Liver (tissue), 9 donors: ENCODE measurements around the gene NMNAT2. TPM values are rescaled to one million over a fixed set of nuclear protein-coding genes. Genes with fewer than 3 reads are reported as not detected.

Source experiments
- DNase-seq: peaks from one replicate; pipeline ENCODE4 v3.0.0-alpha.2; 2017; ENCODE audit warnings: low spot score
- H3K27ac ChIP-seq, 2 donors: one replicate each; pipeline ENCODE4 v1.7.0; 2013; ENCODE audit warnings: inconsistent platforms in 2 of 2, low read length in 2 of 2, control low read depth in 1 of 2, low read depth in 1 of 2, mild to moderate bottlenecking in 1 of 2
- H3K27me3 ChIP-seq, 4 donors: one replicate each; pipeline versions ENCODE4 v1.6.1 to v1.7.0; 2013; ENCODE audit warnings: low read length in 3 of 4, inconsistent platforms in 1 of 4, mild to moderate bottlenecking in 1 of 4, moderate library complexity in 1 of 4; ENCODE audit not compliant: control insufficient read depth in 4 of 4, insufficient read depth in 4 of 4
- H3K36me3 ChIP-seq, 4 donors: one replicate each; pipeline versions ENCODE4 v1.6.1 to v1.7.0; 2013; ENCODE audit warnings: low read length in 3 of 4, mild to moderate bottlenecking in 3 of 4, low read depth in 1 of 4, moderate library complexity in 1 of 4; ENCODE audit not compliant: control insufficient read depth in 4 of 4, insufficient read depth in 3 of 4
- H3K4me1 ChIP-seq, 4 donors: one replicate each; pipeline versions ENCODE4 v1.6.1 to v1.7.0; 2013; ENCODE audit warnings: low read length in 3 of 4, mild to moderate bottlenecking in 3 of 4, moderate library complexity in 1 of 4; ENCODE audit not compliant: control insufficient read depth in 4 of 4, insufficient read depth in 4 of 4
- H3K4me3 ChIP-seq, 3 donors: one replicate each; pipeline versions ENCODE4 v1.6.1 to v1.7.0; 2013; ENCODE audit warnings: low read length in 3 of 3, control low read depth in 1 of 3, low read depth in 1 of 3, mild to moderate bottlenecking in 1 of 3
- H3K9ac ChIP-seq, 2 donors: one replicate each; pipeline ENCODE4 v1.7.0; 2013; ENCODE audit warnings: low read length in 2 of 2, mild to moderate bottlenecking in 2 of 2, moderate library complexity in 2 of 2, control low read depth in 1 of 2, low read depth in 1 of 2
- H3K9me3 ChIP-seq, 4 donors: one replicate each; pipeline versions ENCODE4 v1.6.1 to v1.7.0; 2013; ENCODE audit warnings: low read length in 3 of 4; ENCODE audit not compliant: control insufficient read depth in 4 of 4
- EGR1 ChIP-seq, 2 donors: IDR thresholded peaks; 2 replicates each; pipeline ENCODE4 v1.6.1; 2016 to 2018; ENCODE audit warnings: antibody characterized with exemption in 2 of 2, low read depth in 2 of 2
- FOXA1 ChIP-seq: IDR thresholded peaks from 2 replicates; pipeline ENCODE4 v1.6.1; 2016; ENCODE audit warnings: antibody characterized with exemption
- FOXA2 ChIP-seq: IDR thresholded peaks from 2 replicates; pipeline ENCODE4 v1.6.1; 2016; ENCODE audit warnings: antibody characterized with exemption
- GABPA ChIP-seq, 2 donors: IDR thresholded peaks in 1 of 2; conservative IDR thresholded peaks in 1 of 2; 2 replicates each; pipeline ENCODE4 v1.6.1; 2016; ENCODE audit warnings: antibody characterized with exemption in 2 of 2, mild to moderate bottlenecking in 1 of 2, moderate library complexity in 1 of 2
- HNF4A ChIP-seq, 2 donors: conservative IDR thresholded peaks; 2 replicates each; pipeline ENCODE4 v1.6.1; 2016; ENCODE audit warnings: antibody characterized with exemption in 2 of 2, mild to moderate bottlenecking in 2 of 2
- HNF4G ChIP-seq: IDR thresholded peaks from 2 replicates; pipeline ENCODE4 v1.6.1; 2016; ENCODE audit warnings: antibody characterized with exemption
- JUND ChIP-seq, 2 donors: IDR thresholded peaks; 2 replicates each; pipeline ENCODE4 v1.6.1; 2016; ENCODE audit warnings: antibody characterized with exemption in 2 of 2
- NR2F2 ChIP-seq: IDR thresholded peaks from 2 replicates; pipeline ENCODE4 v1.6.1; 2016; ENCODE audit warnings: antibody characterized with exemption
- RAD21 ChIP-seq, 2 donors: IDR thresholded peaks; 2 replicates each; pipeline ENCODE4 v1.6.1; 2016; ENCODE audit warnings: antibody characterized with exemption in 2 of 2, mild to moderate bottlenecking in 2 of 2
- RXRA ChIP-seq, 2 donors: IDR thresholded peaks; 2 replicates each; pipeline ENCODE4 v1.6.1; 2017 to 2018; ENCODE audit warnings: antibody characterized with exemption in 2 of 2, mild to moderate bottlenecking in 1 of 2
- SP1 ChIP-seq: IDR thresholded peaks from 2 replicates; pipeline ENCODE4 v1.6.1; 2018; ENCODE audit warnings: antibody characterized with exemption, mild to moderate bottlenecking
- TAF1 ChIP-seq: conservative IDR thresholded peaks from 2 replicates; pipeline ENCODE4 v1.6.1; 2016; ENCODE audit warnings: antibody characterized with exemption, mild to moderate bottlenecking
- YY1 ChIP-seq: IDR thresholded peaks from 2 replicates; pipeline ENCODE4 v1.6.1; 2016; ENCODE audit warnings: antibody characterized with exemption, mild to moderate bottlenecking
- WGBS: extraction: QIAGEN DNeasy Blood & Tissue Kit; methylation state at CpG from one replicate; pipeline ENCODE4 v1.1.7; 2013; 5-methylcytosine and 5-hydroxymethylcytosine counted together
- polyA plus RNA-seq, 2 donors: library from polyadenylated mRNA; stranded (reverse) in 1 of 2; unstranded in 1 of 2; fragments of 200-250 nt in 1 of 2; fragments of >200 nt in 1 of 2; fragmentation: Nextera tagmentation in 1 of 2; extraction: Ambion mirVana in 1 of 2; gene quantifications; one replicate each; pipeline versions ENCODE4 v1.2.1 to v1.2.3, GENCODE V29; 2013 to 2015
- total RNA-seq, 2 donors: library from RNA; depleted of rRNA; stranded (reverse); fragments of >200 nt; gene quantifications; one replicate each; pipeline ENCODE4 v1.2.3, GENCODE V29; 2014
- TF ChIP-seq, protein P1 (sequence below): IDR thresholded peaks from 2 replicates; pipeline ENCODE4 v1.6.1; 2016; ENCODE audit warnings: antibody characterized with exemption
- TF ChIP-seq, protein P2 (sequence below): IDR thresholded peaks from 2 replicates; pipeline ENCODE4 v1.6.1; 2016; ENCODE audit warnings: antibody characterized with exemption
- TF ChIP-seq, protein P3 (sequence below): fragments of 150-350 bp; IDR thresholded peaks from 2 replicates; pipeline ENCODE4 v1.5.1; 2017; ENCODE audit warnings: improper control_type of control experiment, low read depth, low read length; ENCODE audit not compliant: missing input control
- TF ChIP-seq, protein P4 (sequence below): IDR thresholded peaks from 2 replicates; pipeline ENCODE4 v1.6.1; 2016; ENCODE audit warnings: antibody characterized with exemption, mild to moderate bottlenecking
- TF ChIP-seq, protein P5 (sequence below): IDR thresholded peaks from 2 replicates; pipeline ENCODE4 v1.6.1; 2016; ENCODE audit warnings: antibody characterized with exemption
- donor health status: healthy.
- donor health status: healthy.
- donor health status: healthy.
- donor health status: healthy.
- donor health status: healthy.

NMNAT2 gene
- total and polyA plus RNA-seq, 4 donors, result under 0.01 to 0.07 (median 0.05) TPM; not detected in 1

DNA sequence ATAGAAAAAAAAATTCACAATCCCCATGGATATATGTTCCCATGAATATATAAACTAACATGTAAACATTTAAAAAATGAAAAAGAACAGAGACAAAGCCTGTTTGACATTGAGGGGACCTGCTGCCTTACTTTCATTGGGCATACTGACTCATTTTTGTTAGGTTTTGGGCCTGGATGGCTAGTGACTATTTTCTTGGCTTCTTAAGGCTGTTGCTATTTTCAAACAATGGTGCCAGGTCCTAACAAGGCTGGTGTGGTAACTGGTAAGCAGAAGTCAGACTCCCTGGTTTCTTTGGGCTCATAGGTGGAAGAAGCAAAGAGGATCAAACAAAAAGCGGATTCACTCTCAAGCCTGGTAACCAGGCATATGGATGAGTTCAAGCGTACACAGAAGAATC, 181.1 kb downstream of the NMNAT2 start:
- Histone ChIP-seq H3K4me1 (no peaks in the 10 kb centered on the region), H3K9me3 (no peaks in the 10 kb centered on the region), H3K4me3 (no peak overlapping the region), H3K27ac (no peak overlapping the region), H3K36me3 (no peaks in the 10 kb centered on the region), H3K9ac (no peak overlapping the region), H3K27me3 (no peaks in the 10 kb centered on the region)
- no peak for TF ChIP-seq YY1
- TF ChIP-seq FOXA2, result no peak
- no peak for TF ChIP-seq TAF1
- 95% methylated on average over 2 of the region's 2 CpGs for WGBS
- no peak for DNase-seq

DNA sequence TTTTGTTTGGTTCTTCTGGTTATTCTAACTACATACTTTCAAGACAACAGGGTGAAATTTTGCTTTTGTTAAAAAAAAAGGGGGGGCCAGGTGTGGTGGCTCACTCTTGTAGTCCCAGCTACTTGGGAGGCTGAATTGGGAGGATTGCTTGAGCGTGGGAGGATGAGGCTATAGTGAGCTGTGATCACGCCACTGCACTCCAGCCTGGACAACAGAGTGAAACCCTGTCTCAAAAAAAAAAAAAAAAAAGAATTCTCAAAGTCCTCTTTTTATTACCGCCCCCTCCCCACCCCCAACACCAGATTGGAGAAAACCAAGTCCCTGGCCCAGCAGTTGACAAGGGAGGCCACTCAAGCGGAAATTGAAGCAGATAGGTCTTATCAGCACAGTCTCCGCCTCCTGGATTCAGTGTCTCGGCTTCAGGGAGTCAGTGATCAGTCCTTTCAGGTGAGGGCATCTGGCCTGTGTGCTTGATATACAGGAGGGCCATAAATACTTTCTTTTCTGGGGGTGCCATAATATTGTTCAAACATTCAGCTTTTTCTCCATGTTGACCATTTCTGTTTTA, 181.9 kb downstream of the NMNAT2 start:
- no peak overlapping the region for H3K9ac ChIP-seq
- no peak overlapping the region for H3K27ac ChIP-seq
- WGBS, result 94% methylated on average over 6 of the region's 6 CpGs
- no peaks in the 10 kb centered on the region for H3K4me1 ChIP-seq
- TF ChIP-seq SP1, result no peak
- TF ChIP-seq HNF4G, result no peak
- no peak for TF ChIP-seq JUND (IDR thresholded peaks at IDR 0.05)
- TF ChIP-seq, protein P1, sequence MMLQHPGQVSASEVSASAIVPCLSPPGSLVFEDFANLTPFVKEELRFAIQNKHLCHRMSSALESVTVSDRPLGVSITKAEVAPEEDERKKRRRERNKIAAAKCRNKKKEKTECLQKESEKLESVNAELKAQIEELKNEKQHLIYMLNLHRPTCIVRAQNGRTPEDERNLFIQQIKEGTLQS, result no peak
- TF ChIP-seq EGR1 (IDR thresholded peaks at IDR 0.05; ENCODE audit: low read depth in 2 of 2), result no peak
- TF ChIP-seq, protein P2, sequence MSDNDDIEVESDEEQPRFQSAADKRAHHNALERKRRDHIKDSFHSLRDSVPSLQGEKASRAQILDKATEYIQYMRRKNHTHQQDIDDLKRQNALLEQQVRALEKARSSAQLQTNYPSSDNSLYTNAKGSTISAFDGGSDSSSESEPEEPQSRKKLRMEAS, result no peak
- TF ChIP-seq RXRA (IDR thresholded peaks at IDR 0.05), result no peak
- H3K9me3 ChIP-seq, result no peaks in the 10 kb centered on the region
- no peaks in the 10 kb centered on the region for H3K27me3 ChIP-seq
- DNase-seq, result no peak
- no peak overlapping the region for H3K4me3 ChIP-seq
- no peaks in the 10 kb centered on the region for H3K36me3 ChIP-seq

DNA sequence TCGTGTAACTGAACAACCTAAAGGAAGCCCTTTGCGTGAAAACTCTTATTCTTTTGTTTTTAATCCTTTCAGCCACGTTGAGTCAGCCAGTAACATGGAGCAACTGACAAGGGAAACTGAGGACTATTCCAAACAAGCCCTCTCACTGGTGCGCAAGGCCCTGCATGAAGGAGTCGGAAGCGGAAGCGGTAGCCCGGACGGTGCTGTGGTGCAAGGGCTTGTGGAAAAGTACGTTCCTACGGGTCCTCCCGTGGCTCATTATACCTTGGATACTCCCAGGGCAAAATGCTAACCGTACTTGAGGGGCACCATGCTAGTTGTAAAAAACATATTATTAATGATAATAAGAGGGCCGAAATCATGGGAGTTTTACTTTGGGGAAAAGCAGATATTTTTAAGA, 182.7 kb downstream of the NMNAT2 start:
- Histone ChIP-seq H3K27me3 (no peaks in the 10 kb centered on the region), H3K9ac (no peak overlapping the region), H3K9me3 (no peaks in the 10 kb centered on the region), H3K4me3 (no peak overlapping the region), H3K36me3 (no peaks in the 10 kb centered on the region), H3K4me1 (no peaks in the 10 kb centered on the region), H3K27ac (peak overlapping the region in 1 of 2 donors; percentile 43)
- 83% methylated on average over 14 of the region's 14 CpGs for WGBS
- TF ChIP-seq YY1 (no peak), RXRA (IDR thresholded peaks at IDR 0.05) (no peak), JUND (IDR thresholded peaks at IDR 0.05) (no peak), TAF1 (no peak), EGR1 (IDR thresholded peaks at IDR 0.05; ENCODE audit: low read depth in 2 of 2) (no peak), RAD21 (IDR thresholded peaks at IDR 0.05) (no peak), FOXA1 (no peak), HNF4G (no peak), HNF4A (conservative IDR thresholded peaks at IDR 0.05) (no peak), GABPA (IDR thresholded peaks at IDR 0.05 in 1 of 2, conservative IDR thresholded peaks at IDR 0.05 in 1 of 2) (no peak), SP1 (no peak), FOXA2 (no peak), NR2F2 (no peak)
- TF ChIP-seq, protein P1, result no peak
- TF ChIP-seq, protein P3, sequence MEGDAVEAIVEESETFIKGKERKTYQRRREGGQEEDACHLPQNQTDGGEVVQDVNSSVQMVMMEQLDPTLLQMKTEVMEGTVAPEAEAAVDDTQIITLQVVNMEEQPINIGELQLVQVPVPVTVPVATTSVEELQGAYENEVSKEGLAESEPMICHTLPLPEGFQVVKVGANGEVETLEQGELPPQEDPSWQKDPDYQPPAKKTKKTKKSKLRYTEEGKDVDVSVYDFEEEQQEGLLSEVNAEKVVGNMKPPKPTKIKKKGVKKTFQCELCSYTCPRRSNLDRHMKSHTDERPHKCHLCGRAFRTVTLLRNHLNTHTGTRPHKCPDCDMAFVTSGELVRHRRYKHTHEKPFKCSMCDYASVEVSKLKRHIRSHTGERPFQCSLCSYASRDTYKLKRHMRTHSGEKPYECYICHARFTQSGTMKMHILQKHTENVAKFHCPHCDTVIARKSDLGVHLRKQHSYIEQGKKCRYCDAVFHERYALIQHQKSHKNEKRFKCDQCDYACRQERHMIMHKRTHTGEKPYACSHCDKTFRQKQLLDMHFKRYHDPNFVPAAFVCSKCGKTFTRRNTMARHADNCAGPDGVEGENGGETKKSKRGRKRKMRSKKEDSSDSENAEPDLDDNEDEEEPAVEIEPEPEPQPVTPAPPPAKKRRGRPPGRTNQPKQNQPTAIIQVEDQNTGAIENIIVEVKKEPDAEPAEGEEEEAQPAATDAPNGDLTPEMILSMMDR, result no peak
- TF ChIP-seq, protein P2, result no peak
- TF ChIP-seq, protein P4, sequence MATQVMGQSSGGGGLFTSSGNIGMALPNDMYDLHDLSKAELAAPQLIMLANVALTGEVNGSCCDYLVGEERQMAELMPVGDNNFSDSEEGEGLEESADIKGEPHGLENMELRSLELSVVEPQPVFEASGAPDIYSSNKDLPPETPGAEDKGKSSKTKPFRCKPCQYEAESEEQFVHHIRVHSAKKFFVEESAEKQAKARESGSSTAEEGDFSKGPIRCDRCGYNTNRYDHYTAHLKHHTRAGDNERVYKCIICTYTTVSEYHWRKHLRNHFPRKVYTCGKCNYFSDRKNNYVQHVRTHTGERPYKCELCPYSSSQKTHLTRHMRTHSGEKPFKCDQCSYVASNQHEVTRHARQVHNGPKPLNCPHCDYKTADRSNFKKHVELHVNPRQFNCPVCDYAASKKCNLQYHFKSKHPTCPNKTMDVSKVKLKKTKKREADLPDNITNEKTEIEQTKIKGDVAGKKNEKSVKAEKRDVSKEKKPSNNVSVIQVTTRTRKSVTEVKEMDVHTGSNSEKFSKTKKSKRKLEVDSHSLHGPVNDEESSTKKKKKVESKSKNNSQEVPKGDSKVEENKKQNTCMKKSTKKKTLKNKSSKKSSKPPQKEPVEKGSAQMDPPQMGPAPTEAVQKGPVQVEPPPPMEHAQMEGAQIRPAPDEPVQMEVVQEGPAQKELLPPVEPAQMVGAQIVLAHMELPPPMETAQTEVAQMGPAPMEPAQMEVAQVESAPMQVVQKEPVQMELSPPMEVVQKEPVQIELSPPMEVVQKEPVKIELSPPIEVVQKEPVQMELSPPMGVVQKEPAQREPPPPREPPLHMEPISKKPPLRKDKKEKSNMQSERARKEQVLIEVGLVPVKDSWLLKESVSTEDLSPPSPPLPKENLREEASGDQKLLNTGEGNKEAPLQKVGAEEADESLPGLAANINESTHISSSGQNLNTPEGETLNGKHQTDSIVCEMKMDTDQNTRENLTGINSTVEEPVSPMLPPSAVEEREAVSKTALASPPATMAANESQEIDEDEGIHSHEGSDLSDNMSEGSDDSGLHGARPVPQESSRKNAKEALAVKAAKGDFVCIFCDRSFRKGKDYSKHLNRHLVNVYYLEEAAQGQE, result no peak
- TF ChIP-seq, protein P5, sequence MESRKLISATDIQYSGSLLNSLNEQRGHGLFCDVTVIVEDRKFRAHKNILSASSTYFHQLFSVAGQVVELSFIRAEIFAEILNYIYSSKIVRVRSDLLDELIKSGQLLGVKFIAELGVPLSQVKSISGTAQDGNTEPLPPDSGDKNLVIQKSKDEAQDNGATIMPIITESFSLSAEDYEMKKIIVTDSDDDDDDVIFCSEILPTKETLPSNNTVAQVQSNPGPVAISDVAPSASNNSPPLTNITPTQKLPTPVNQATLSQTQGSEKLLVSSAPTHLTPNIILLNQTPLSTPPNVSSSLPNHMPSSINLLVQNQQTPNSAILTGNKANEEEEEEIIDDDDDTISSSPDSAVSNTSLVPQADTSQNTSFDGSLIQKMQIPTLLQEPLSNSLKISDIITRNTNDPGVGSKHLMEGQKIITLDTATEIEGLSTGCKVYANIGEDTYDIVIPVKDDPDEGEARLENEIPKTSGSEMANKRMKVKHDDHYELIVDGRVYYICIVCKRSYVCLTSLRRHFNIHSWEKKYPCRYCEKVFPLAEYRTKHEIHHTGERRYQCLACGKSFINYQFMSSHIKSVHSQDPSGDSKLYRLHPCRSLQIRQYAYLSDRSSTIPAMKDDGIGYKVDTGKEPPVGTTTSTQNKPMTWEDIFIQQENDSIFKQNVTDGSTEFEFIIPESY, result no peak
- no peak for DNase-seq
